Keratinocyte (primary cell): ENCODE data around the gene RND3. TPM values are rescaled to one million over a fixed set of nuclear protein-coding genes. Genes with fewer than 3 reads are reported as not detected.

Source experiments
- DNase-seq: peaks from one replicate; pipeline ENCODE4 v3.0.0-alpha.2; 2011; ENCODE audit warnings: low read depth, missing footprints, low spot score
- FAIRE-seq: peaks from 2 replicates; lab custom pipeline; 2011; peaks lifted over from hg19 to GRCh38; lab: Jason Lieb, UNC
- H2AFZ ChIP-seq: 2 replicates; pipeline ENCODE4 v1.6.0; 2012; ENCODE audit warnings: low read length, control low read depth, inconsistent platforms; ENCODE audit not compliant: control insufficient read depth
- H3K27ac ChIP-seq: 2 replicates; pipeline ENCODE4 v1.5.1; 2011; ENCODE audit warnings: low read length; ENCODE audit not compliant: control insufficient read depth, insufficient read depth
- H3K27me3 ChIP-seq: 3 replicates; pipeline ENCODE4 v1.6.0; 2011; ENCODE audit warnings: low read length; ENCODE audit not compliant: control insufficient read depth, insufficient read depth; ENCODE audit errors: extremely low read depth
- H3K36me3 ChIP-seq, 2 experiments: 2 replicates in 1 of 2; 3 replicates in 1 of 2; pipeline ENCODE4 v1.5.1; 2011; ENCODE audit warnings: low read length in 2 of 2, mild to moderate bottlenecking in 1 of 2; ENCODE audit not compliant: control insufficient read depth in 2 of 2, insufficient read depth in 2 of 2; ENCODE audit errors: extremely low read depth in 1 of 2
- H3K4me1 ChIP-seq: 3 replicates; pipeline ENCODE4 v1.5.1; 2011; ENCODE audit warnings: low read length; ENCODE audit not compliant: control insufficient read depth, insufficient read depth; ENCODE audit errors: extremely low read depth
- H3K4me2 ChIP-seq: 3 replicates; pipeline ENCODE4 v1.6.0; 2011; ENCODE audit warnings: low read depth, low read length; ENCODE audit not compliant: control insufficient read depth, insufficient read depth; ENCODE audit errors: extremely low read depth
- H3K4me3 ChIP-seq, 3 experiments: fragments of 200-600 bp in 1 of 3; sonication (generic) in 1 of 3; 2 replicates in 2 of 3; 3 replicates in 1 of 3; pipeline ENCODE4 v1.5.1; 2011 to 2016; ENCODE audit warnings: low read length in 3 of 3, mild to moderate bottlenecking in 3 of 3, control low read depth in 2 of 3, inconsistent platforms in 1 of 3, low read depth in 1 of 3, mixed read lengths in 1 of 3, mixed run types in 1 of 3, moderate library complexity in 1 of 3; ENCODE audit not compliant: control insufficient read depth in 2 of 3, insufficient read depth in 2 of 3; ENCODE audit errors: extremely low read depth in 1 of 3
- H3K79me2 ChIP-seq: 2 replicates; pipeline ENCODE4 v1.6.0; 2012; ENCODE audit warnings: low read length; ENCODE audit not compliant: control insufficient read depth, insufficient read depth
- H3K9ac ChIP-seq: 3 replicates; pipeline ENCODE4 v1.6.0; 2011; ENCODE audit warnings: low read length; ENCODE audit not compliant: control insufficient read depth, insufficient read depth; ENCODE audit errors: extremely low read depth
- H3K9me1 ChIP-seq: 3 replicates; pipeline ENCODE4 v1.6.0; 2011; ENCODE audit warnings: low read length; ENCODE audit not compliant: control insufficient read depth, insufficient read depth; ENCODE audit errors: extremely low read depth
- H3K9me3 ChIP-seq: 2 replicates; pipeline ENCODE4 v1.5.1; 2012; ENCODE audit warnings: low read depth, low read length; ENCODE audit not compliant: control insufficient read depth
- H4K20me1 ChIP-seq: 3 replicates; pipeline ENCODE4 v1.6.0; 2011; ENCODE audit warnings: low read length; ENCODE audit not compliant: control insufficient read depth, insufficient read depth; ENCODE audit errors: extremely low read depth
- CTCF ChIP-seq, 3 experiments: IDR thresholded peaks in 1 of 3; conservative IDR thresholded peaks in 1 of 3; optimal IDR thresholded peaks in 1 of 3; 2 replicates in 2 of 3; 3 replicates in 1 of 3; pipeline versions ENCODE3 to v1.5.1; 2011; ENCODE audit warnings: low read length in 3 of 3, mild to moderate bottlenecking in 3 of 3, moderate library complexity in 2 of 3, control low read depth in 1 of 3, inconsistent platforms in 1 of 3; ENCODE audit not compliant: insufficient read depth in 2 of 3; ENCODE audit errors: extremely low read depth in 1 of 3
- EZH2 ChIP-seq: IDR thresholded peaks from one replicate; pipeline ENCODE4 v1.6.1; 2012; ENCODE audit warnings: inconsistent platforms, mild to moderate bottlenecking, low read length, moderate library complexity
- dilution Hi-C: fragments of 300-500 bp; cut with MboI; formaldehyde crosslinking; loops from one replicate; pipeline ENCODE4 v1.7.0; 2020; ENCODE audit warnings: low sequenced_read_pairs; ENCODE audit not compliant: extremely low pct_ligation_motif_present
- polyA plus RNA-seq, 5 experiments: library from polyadenylated mRNA; depleted of rRNA in 3 of 5; stranded (reverse) in 3 of 5; stranded (forward) in 1 of 5; unstranded in 1 of 5; fragments of >200 nt; gene quantifications; 1 replicate in 1 of 5; 2 replicates in 3 of 5; 3 replicates in 1 of 5; pipeline versions ENCODE4 v1.2.1 to v1.2.3, GENCODE V29; 2011 to 2012; ENCODE audit warnings: missing spikeins in 2 of 5, low read depth in 1 of 5, low replicate concordance in 1 of 5

The RND3 gene
- polyA plus RNA-seq, 1 donor (not counting 4 experiments of a cell fraction or from before 2014, with no cell fraction given): 202 TPM

GRCh38 chr2:150478200-150478974 is 9.1 kb downstream of the RND3 start:
- H3K27ac ChIP-seq: peak overlapping the region; percentile 99
- H3K9ac ChIP-seq: peak overlapping the region; percentile 84
- DNase-seq (peak; percentile 25), FAIRE-seq (peak; percentile 81)
- dilution Hi-C loops: no loop called here
- peak overlapping the region; percentile 91 for H3K4me2 ChIP-seq
- H3K36me3 ChIP-seq: peaks cover 17 to 37% of the 10 kb centered on the region in 2 experiments
- peaks cover 8% of the 10 kb centered on the region for H4K20me1 ChIP-seq
- H2AFZ ChIP-seq: no peak overlapping the region
- peak overlapping the region; percentile 8 to 68 (median 64) for H3K4me3 ChIP-seq
- no peaks in the 10 kb centered on the region for H3K27me3 ChIP-seq
- peaks cover 85% of the 10 kb centered on the region for H3K79me2 ChIP-seq
- no peaks in the 10 kb centered on the region for H3K9me1 ChIP-seq
- no peak for TF ChIP-seq CTCF (optimal IDR thresholded peaks at IDR 0.05 in 1 of 3, IDR thresholded peaks at IDR 0.05 in 1 of 3, conservative IDR thresholded peaks at IDR 0.05 in 1 of 3; ENCODE audit: extremely low read depth in 1 of 3, insufficient read depth in 2 of 3, low read length in 3 of 3)
- TF ChIP-seq EZH2: no peak
- H3K4me1 ChIP-seq: peaks cover 93% of the 10 kb centered on the region
- no peaks in the 10 kb centered on the region for H3K9me3 ChIP-seq

GRCh38 chr2:150477347-150477746 is 10.1 kb downstream of the RND3 start:
- Histone ChIP-seq H2AFZ (no peak overlapping the region), H3K9ac (peak overlapping the region; percentile 84), H3K4me2 (peak overlapping the region; percentile 91), H3K27ac (peak overlapping the region; percentile 99), H3K4me3 (peak overlapping the region in 2 of 3 experiments; percentile 16 to 64), H4K20me1 (peaks cover 10% of the 10 kb centered on the region), H3K4me1 (peaks cover 94% of the 10 kb centered on the region), H3K9me3 (no peaks in the 10 kb centered on the region), H3K9me1 (no peaks in the 10 kb centered on the region), H3K79me2 (peaks cover 84% of the 10 kb centered on the region), H3K27me3 (no peaks in the 10 kb centered on the region), H3K36me3 (peaks cover 21 to 42% of the 10 kb centered on the region in 2 experiments)
- no peak for TF ChIP-seq CTCF (optimal IDR thresholded peaks at IDR 0.05 in 1 of 3, IDR thresholded peaks at IDR 0.05 in 1 of 3, conservative IDR thresholded peaks at IDR 0.05 in 1 of 3; ENCODE audit: extremely low read depth in 1 of 3, insufficient read depth in 2 of 3, low read length in 3 of 3)
- TF ChIP-seq EZH2: no peak
- dilution Hi-C loops: no loop called here
- FAIRE-seq: peak; percentile 69
- DNase-seq: peak; percentile 57
